ENCODE results near the gene ORM2. TPM values are rescaled to one million over a fixed set of nuclear protein-coding genes. Genes with fewer than 3 reads are reported as not detected.

The ORM2 gene
- total RNA-seq, 1 experiment from 2014 or later = 46.0 TPM

DNA sequence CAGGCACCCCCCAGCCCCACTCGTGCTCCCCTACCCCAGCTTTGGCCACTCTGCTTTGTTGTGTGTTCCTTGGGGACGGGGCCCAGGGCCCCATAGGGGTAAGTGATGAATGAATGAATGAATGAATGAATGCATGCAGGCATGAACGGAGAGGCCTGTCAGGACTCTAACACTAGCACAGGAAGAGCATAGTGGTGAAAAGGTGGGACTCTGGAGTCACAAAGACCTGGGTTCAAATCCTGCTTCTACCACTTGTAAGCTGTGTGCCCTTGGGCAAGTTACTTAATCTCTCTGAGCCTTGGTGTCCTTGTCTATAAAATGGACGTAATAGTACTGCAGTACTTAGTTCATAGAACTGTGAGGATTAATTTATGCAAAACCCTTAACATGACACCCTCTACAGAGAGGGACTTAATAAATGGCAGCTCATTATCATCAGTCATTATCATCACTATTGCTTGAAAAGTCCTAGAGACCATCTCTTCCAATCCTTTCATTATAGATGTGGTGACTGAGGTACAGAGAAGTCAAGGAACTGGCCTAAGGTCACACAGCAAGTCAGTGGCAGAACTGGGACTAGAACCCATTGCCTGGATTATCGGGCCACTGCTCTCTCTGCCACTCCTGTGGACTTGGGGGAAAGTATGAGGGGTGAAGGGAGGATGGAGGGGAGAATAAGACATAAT, 13.2 kb downstream of the ORM2 start:
- Mint-ChIP-seq H3K36me3 (ENCODE audit: insufficient read depth, unreplicated experiment) (peaks cover 25% of the 10 kb centered on the region), H3K27me3 (ENCODE audit: insufficient read depth, unreplicated experiment) (no peaks in the 10 kb centered on the region), H3K4me1 (ENCODE audit: low read depth, unreplicated experiment) (no peaks in the 10 kb centered on the region), H3K27ac (ENCODE audit: unreplicated experiment) (no peak overlapping the region), H3K9me3 (ENCODE audit: unreplicated experiment) (no peaks in the 10 kb centered on the region), H3K4me3 (ENCODE audit: unreplicated experiment) (no peak overlapping the region)
- Histone ChIP-seq H3K4me1 (peaks cover 8% of the 10 kb centered on the region; the same call in 1 of the 2 replicates), H3K36me3 (ENCODE audit: control insufficient read depth, insufficient read depth, low read length) (no peaks in the 10 kb centered on the region), H3K9me3 (no peaks in the 10 kb centered on the region), H3K27me3 (replicated peaks; ENCODE audit: control insufficient read depth, insufficient read depth, low read length) (no peaks in the 10 kb centered on the region), H3K4me3 (ENCODE audit: low read depth, low read length) (no peak overlapping the region)
- TF ChIP-seq, protein P1, sequence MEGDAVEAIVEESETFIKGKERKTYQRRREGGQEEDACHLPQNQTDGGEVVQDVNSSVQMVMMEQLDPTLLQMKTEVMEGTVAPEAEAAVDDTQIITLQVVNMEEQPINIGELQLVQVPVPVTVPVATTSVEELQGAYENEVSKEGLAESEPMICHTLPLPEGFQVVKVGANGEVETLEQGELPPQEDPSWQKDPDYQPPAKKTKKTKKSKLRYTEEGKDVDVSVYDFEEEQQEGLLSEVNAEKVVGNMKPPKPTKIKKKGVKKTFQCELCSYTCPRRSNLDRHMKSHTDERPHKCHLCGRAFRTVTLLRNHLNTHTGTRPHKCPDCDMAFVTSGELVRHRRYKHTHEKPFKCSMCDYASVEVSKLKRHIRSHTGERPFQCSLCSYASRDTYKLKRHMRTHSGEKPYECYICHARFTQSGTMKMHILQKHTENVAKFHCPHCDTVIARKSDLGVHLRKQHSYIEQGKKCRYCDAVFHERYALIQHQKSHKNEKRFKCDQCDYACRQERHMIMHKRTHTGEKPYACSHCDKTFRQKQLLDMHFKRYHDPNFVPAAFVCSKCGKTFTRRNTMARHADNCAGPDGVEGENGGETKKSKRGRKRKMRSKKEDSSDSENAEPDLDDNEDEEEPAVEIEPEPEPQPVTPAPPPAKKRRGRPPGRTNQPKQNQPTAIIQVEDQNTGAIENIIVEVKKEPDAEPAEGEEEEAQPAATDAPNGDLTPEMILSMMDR (IDR thresholded peaks at IDR 0.05; ENCODE audit: insufficient read depth in 1 of 2, low read depth in 1 of 2, low read length in 1 of 2, severe bottlenecking in 1 of 2, unreplicated experiment in 1 of 2) = no peak
- DNase-seq = no peak
- intact Hi-C loops (cut with micrococcal nuclease; ENCODE audit: unreplicated experiment) = no loop called here
- no TSS peak for BruUV-seq (replicated peaks)
- POLR2A ChIA-PET = no interaction called here
- CTCF ChIA-PET = no interaction called here

GRCh38 chr9:114343471-114344187, 14.0 kb downstream of the ORM2 start:
- TF ChIP-seq, protein P1 (IDR thresholded peaks at IDR 0.05; ENCODE audit: insufficient read depth in 1 of 2, low read depth in 1 of 2, low read length in 1 of 2, severe bottlenecking in 1 of 2, unreplicated experiment in 1 of 2) = no peak
- H3K4me1 ChIP-seq = peaks cover 6% of the 10 kb centered on the region
- CTCF ChIA-PET = no interaction called here
- no peaks in the 10 kb centered on the region for H3K9me3 ChIP-seq
- POLR2A ChIA-PET = no interaction called here
- H3K4me3 ChIP-seq (ENCODE audit: low read depth, low read length) = no peak overlapping the region
- H3K27me3 ChIP-seq (replicated peaks; ENCODE audit: control insufficient read depth, insufficient read depth, low read length) = no peaks in the 10 kb centered on the region
- no peak overlapping the region for H3K4me3 Mint-ChIP-seq (ENCODE audit: unreplicated experiment)
- intact Hi-C loops (cut with micrococcal nuclease; ENCODE audit: unreplicated experiment) = no loop called here
- H3K27me3 Mint-ChIP-seq (ENCODE audit: insufficient read depth, unreplicated experiment) = no peaks in the 10 kb centered on the region
- BruUV-seq (replicated peaks) = no TSS peak
- H3K36me3 ChIP-seq (ENCODE audit: control insufficient read depth, insufficient read depth, low read length) = no peaks in the 10 kb centered on the region
- peaks cover under 1% of the 10 kb centered on the region for H3K4me1 Mint-ChIP-seq (ENCODE audit: low read depth, unreplicated experiment)
- no peak overlapping the region for H3K27ac Mint-ChIP-seq (ENCODE audit: unreplicated experiment)
- H3K36me3 Mint-ChIP-seq (ENCODE audit: insufficient read depth, unreplicated experiment) = peaks cover 28% of the 10 kb centered on the region
- DNase-seq = no peak
- H3K9me3 Mint-ChIP-seq (ENCODE audit: unreplicated experiment) = no peaks in the 10 kb centered on the region

DNA sequence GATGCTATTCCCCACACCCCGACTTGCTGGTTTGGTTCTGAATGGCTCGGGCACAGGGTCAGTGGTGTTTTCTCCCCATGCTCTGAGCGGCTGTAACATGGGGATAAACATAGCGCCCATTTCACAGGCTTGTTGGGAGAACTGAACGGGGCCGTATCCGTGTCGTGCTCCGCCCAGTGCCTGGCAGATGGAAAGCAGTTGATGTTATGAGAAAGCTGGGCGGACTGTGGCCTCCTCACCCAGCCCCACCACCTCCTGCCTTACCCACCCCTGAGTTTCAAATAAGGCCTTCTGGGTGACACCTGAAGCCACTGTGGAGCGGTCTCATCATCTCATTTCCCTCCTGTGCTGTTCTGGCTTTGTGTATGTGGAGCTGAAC, 14.5 kb downstream of the ORM2 start:
- Histone ChIP-seq H3K27me3 (replicated peaks; ENCODE audit: control insufficient read depth, insufficient read depth, low read length) (no peaks in the 10 kb centered on the region), H3K9me3 (no peaks in the 10 kb centered on the region), H3K4me3 (ENCODE audit: low read depth, low read length) (no peak overlapping the region), H3K4me1 (peaks cover 11% of the 10 kb centered on the region), H3K36me3 (ENCODE audit: control insufficient read depth, insufficient read depth, low read length) (no peaks in the 10 kb centered on the region)
- peaks cover 6% of the 10 kb centered on the region for H3K4me1 Mint-ChIP-seq (ENCODE audit: low read depth, unreplicated experiment)
- ChIA-PET POLR2A (no interaction called here), CTCF (no interaction called here)
- H3K36me3 Mint-ChIP-seq (ENCODE audit: insufficient read depth, unreplicated experiment) = peaks cover 34% of the 10 kb centered on the region
- H3K27me3 Mint-ChIP-seq (ENCODE audit: insufficient read depth, unreplicated experiment) = no peaks in the 10 kb centered on the region
- TF ChIP-seq, protein P1 (IDR thresholded peaks at IDR 0.05; ENCODE audit: insufficient read depth in 1 of 2, low read depth in 1 of 2, low read length in 1 of 2, severe bottlenecking in 1 of 2, unreplicated experiment in 1 of 2) = no peak
- no peak for DNase-seq
- no peak overlapping the region for H3K27ac Mint-ChIP-seq (ENCODE audit: unreplicated experiment)
- BruUV-seq (replicated peaks) = no TSS peak
- H3K4me3 Mint-ChIP-seq (ENCODE audit: unreplicated experiment) = no peak overlapping the region
- intact Hi-C loops (cut with micrococcal nuclease; ENCODE audit: unreplicated experiment) = no loop called here
- H3K9me3 Mint-ChIP-seq (ENCODE audit: unreplicated experiment) = no peaks in the 10 kb centered on the region

All from Caco-2 (cell line).